HepG2 (cell line): ENCODE results near the gene NET1. TPM values are rescaled to one million over a fixed set of nuclear protein-coding genes. Genes with fewer than 3 reads are reported as not detected.
A peak's percentile ranks its signal among the peaks of the same experiment; 100 is the strongest.

Experiments used
- ATAC-seq: fragments of 200-7000 bp; cut with Tn5 transposase; 3 replicates; pipeline ENCODE4 v1.9.1; 2020; ENCODE audit warnings: mild to moderate bottlenecking, moderate library complexity
- BruUV-seq: library from RNA; stranded (reverse); fragments of 400-500 nt; replicated peaks from 2 replicates; lab custom pipeline; 2021; lab: Mats Ljungman, UMichigan
- CTCF ChIA-PET: fragments of 300-600 bp; formaldehyde crosslinking; extraction: SDS; loops from one replicate; lab custom pipeline; 2021; ENCODE audit warnings: low total read pairs, inconsistent platforms, low intra/inter-chr PET ratio; lab: Yijun Ruan, JAX
- POLR2A ChIA-PET: fragments of 350-600 bp; sonication (Branson Sonifier 250); formaldehyde crosslinking; loops from one replicate; lab custom pipeline; 2020; ENCODE audit warnings: antibody characterized with exemption, inconsistent platforms; lab: Yijun Ruan, JAX
- DNase-seq: peaks from one replicate; pipeline ENCODE4 v3.0.0-alpha.2; 2015; ENCODE audit warnings: low spot score
- FAIRE-seq: peaks from 3 replicates; lab custom pipeline; 2011; peaks lifted over from hg19 to GRCh38; lab: Jason Lieb, UNC
- H2AFZ ChIP-seq: one replicate; pipeline ENCODE4 v1.6.1; 2011; ENCODE audit warnings: low read length, inconsistent platforms
- H3K27ac ChIP-seq: fragments of 300-600 bp; 3 replicates; pipeline ENCODE4 v1.8.0; 2011; ENCODE audit warnings: mixed run types, mild to moderate bottlenecking, mixed read lengths, low read length, inconsistent platforms; ENCODE audit not compliant: insufficient read depth; ENCODE audit errors: extremely low read length
- H3K27me3 ChIP-seq, 2 experiments: fragments of 200-600 bp in 1 of 2; 2 replicates in 1 of 2; 3 replicates in 1 of 2; pipeline versions ENCODE4 v1.6.0 to v1.8.0; 2011; ENCODE audit warnings: low read length in 2 of 2, mild to moderate bottlenecking in 2 of 2, moderate library complexity in 2 of 2, inconsistent platforms in 1 of 2; ENCODE audit not compliant: insufficient read depth in 2 of 2, control insufficient read depth in 1 of 2
- H3K36me3 ChIP-seq, 2 experiments: fragments of 200-600 bp in 1 of 2; replicated peaks in 1 of 2; 2 replicates in 1 of 2; 3 replicates in 1 of 2; pipeline versions ENCODE4 v1.5.1 to v1.8.0; 2011; ENCODE audit warnings: low read length in 2 of 2, inconsistent platforms in 1 of 2; ENCODE audit not compliant: insufficient read depth in 2 of 2, control insufficient read depth in 1 of 2
- H3K4me1 ChIP-seq: 2 replicates; pipeline ENCODE4 v1.5.1; 2012; ENCODE audit warnings: low read length, inconsistent platforms; ENCODE audit not compliant: insufficient read depth
- H3K4me2 ChIP-seq: 2 replicates; pipeline ENCODE4 v1.6.0; 2011; ENCODE audit warnings: low read depth, low read length, inconsistent platforms
- H3K4me3 ChIP-seq, 3 experiments: fragments of 200-600 bp in 1 of 3; sonication (generic), shearing (Covaris generic) in 1 of 3; replicated peaks in 1 of 3; 2 replicates each; pipeline ENCODE4 v1.5.1; 2011 to 2016; ENCODE audit warnings: low read length in 3 of 3, inconsistent platforms in 2 of 3, low read depth in 2 of 3, mild to moderate bottlenecking in 2 of 3, control low read depth in 1 of 3, mixed read lengths in 1 of 3; ENCODE audit not compliant: insufficient read depth in 1 of 3
- H3K79me2 ChIP-seq: one replicate; pipeline ENCODE4 v1.6.1; 2011; ENCODE audit warnings: low read length, inconsistent platforms; ENCODE audit not compliant: insufficient read depth
- H3K9ac ChIP-seq: 2 replicates; pipeline ENCODE4 v1.6.0; 2011; ENCODE audit warnings: mild to moderate bottlenecking, low read depth, low read length, inconsistent platforms; ENCODE audit not compliant: insufficient read depth
- H3K9me3 ChIP-seq: 2 replicates; pipeline ENCODE4 v1.5.1; 2012; ENCODE audit warnings: mild to moderate bottlenecking, low read length
- H4K20me1 ChIP-seq: 2 replicates; pipeline ENCODE4 v1.6.0; 2011; ENCODE audit warnings: inconsistent platforms, mild to moderate bottlenecking, low read length, moderate library complexity; ENCODE audit not compliant: insufficient read depth
- CENPBD1 ChIP-seq: sonication (generic); formaldehyde crosslinking; IDR thresholded peaks from 2 replicates; pipeline ENCODE4 v1.8.0; 2022; ENCODE audit warnings: missing genetic modification reagents, low read depth, mild to moderate bottlenecking, borderline replicate concordance
- DPF2 ChIP-seq: sonication (generic); formaldehyde crosslinking; IDR thresholded peaks from 2 replicates; pipeline ENCODE4 v1.4.0; 2020; ENCODE audit warnings: mild to moderate bottlenecking, low read depth, missing genetic modification reagents, borderline replicate concordance
- HOXA3 ChIP-seq: sonication (generic); formaldehyde crosslinking; IDR thresholded peaks from 2 replicates; pipeline ENCODE4 v1.5.0; 2020; ENCODE audit warnings: missing genetic modification reagents
- KDM5A ChIP-seq: fragments of 200-600 bp; sonication (generic); IDR thresholded peaks from 2 replicates; pipeline ENCODE4 v1.7.0; 2018; ENCODE audit warnings: antibody characterized with exemption, mild to moderate bottlenecking, low read length, borderline replicate concordance
- MYC ChIP-seq: sonication (generic); formaldehyde crosslinking; IDR thresholded peaks from 2 replicates; pipeline ENCODE4 v1.9.0; 2021; ENCODE audit warnings: missing genetic modification reagents, borderline replicate concordance
- POLR2A ChIP-seq, 2 experiments: IDR thresholded peaks; 2 replicates each; pipeline ENCODE4 v1.6.1; 2011; ENCODE audit warnings: low read depth in 2 of 2, low read length in 2 of 2, mild to moderate bottlenecking in 1 of 2, moderate library complexity in 1 of 2; ENCODE audit not compliant: insufficient read depth in 1 of 2
- RBFOX2 ChIP-seq: fragments of 200-400 bp; formaldehyde crosslinking; IDR thresholded peaks from 2 replicates; pipeline ENCODE4 v1.6.1; 2017; ENCODE audit warnings: low read depth, mild to moderate bottlenecking, low read length
- REL ChIP-seq: sonication (generic); formaldehyde crosslinking; conservative IDR thresholded peaks from 2 replicates; pipeline ENCODE4 v1.8.0; 2022; ENCODE audit warnings: mild to moderate bottlenecking, missing genetic modification reagents, moderate library complexity
- RFX1 ChIP-seq: fragments of 450-650 bp; IDR thresholded peaks from 2 replicates; pipeline ENCODE4 v1.6.1; 2017
- SIN3B ChIP-seq: fragments of 150-350 bp; IDR thresholded peaks from 2 replicates; pipeline ENCODE4 v1.6.1; 2014; ENCODE audit warnings: low read length
- STAG1 ChIP-seq: sonication (generic); formaldehyde crosslinking; IDR thresholded peaks from 2 replicates; pipeline ENCODE4 v1.4.0; 2020; ENCODE audit warnings: missing genetic modification reagents
- SYNCRIP ChIP-seq: fragments of 200-400 bp; formaldehyde crosslinking; IDR thresholded peaks from 2 replicates; pipeline ENCODE4 v1.6.1; 2018; ENCODE audit warnings: mild to moderate bottlenecking, low read depth, low read length; ENCODE audit not compliant: insufficient read depth
- TERF1 ChIP-seq: sonication (generic); formaldehyde crosslinking; IDR thresholded peaks from 2 replicates; pipeline ENCODE4 v1.8.0; 2022; ENCODE audit warnings: mild to moderate bottlenecking, missing genetic modification reagents, moderate library complexity
- ZBTB1 ChIP-seq: sonication (generic); formaldehyde crosslinking; IDR thresholded peaks from 2 replicates; pipeline ENCODE4 v1.4.0; 2020; ENCODE audit warnings: missing genetic modification reagents, borderline replicate concordance
- ZFX ChIP-seq: sonication (generic); formaldehyde crosslinking; IDR thresholded peaks from 2 replicates; pipeline ENCODE4 v1.4.0; 2020; ENCODE audit warnings: mild to moderate bottlenecking, low read depth, missing genetic modification reagents, moderate library complexity
- ZNF280D ChIP-seq: sonication (generic); formaldehyde crosslinking; IDR thresholded peaks from 2 replicates; pipeline ENCODE4 v1.5.1; 2020; ENCODE audit warnings: mild to moderate bottlenecking, missing genetic modification reagents
- ZNF431 ChIP-seq: sonication (generic); formaldehyde crosslinking; IDR thresholded peaks from 2 replicates; pipeline ENCODE4 v1.9.0; 2022; ENCODE audit warnings: missing genetic modification reagents, low read depth, mild to moderate bottlenecking, borderline replicate concordance
- ZNF460 ChIP-seq: sonication (generic); formaldehyde crosslinking; IDR thresholded peaks from 2 replicates; pipeline ENCODE4 v1.5.1; 2020; ENCODE audit warnings: missing genetic modification reagents, mild to moderate bottlenecking, borderline replicate concordance
- ZNF567 ChIP-seq: sonication (generic); formaldehyde crosslinking; IDR thresholded peaks from 2 replicates; pipeline ENCODE4 v1.8.1; 2023; ENCODE audit warnings: mild to moderate bottlenecking, missing genetic modification reagents, borderline replicate concordance
- ZNF607 ChIP-seq: sonication (generic); formaldehyde crosslinking; IDR thresholded peaks from 2 replicates; pipeline ENCODE4 v1.5.1; 2020; ENCODE audit warnings: missing genetic modification reagents, mild to moderate bottlenecking, borderline replicate concordance
- ZNF768 ChIP-seq: sonication (generic); formaldehyde crosslinking; IDR thresholded peaks from 2 replicates; pipeline ENCODE4 v1.4.0; 2020; ENCODE audit warnings: missing genetic modification reagents
- ZSCAN22 ChIP-seq: sonication (generic); formaldehyde crosslinking; IDR thresholded peaks from 2 replicates; pipeline ENCODE4 v1.4.0; 2020; ENCODE audit warnings: mild to moderate bottlenecking, missing genetic modification reagents
- WGBS: methylation state at CpG from one replicate; pipeline ENCODE4 v1.1.6; 2017; ENCODE audit warnings: low lambda C conversion rate; 5-methylcytosine and 5-hydroxymethylcytosine counted together
- in situ Hi-C: cut with HindIII; loops from 2 replicates; pipeline ENCODE4 v1.10.0; 2017; ENCODE audit warnings: low pct_unique_long_range_greater_than_20kb; ENCODE audit not compliant: extremely low pct_ligation_motif_present
- intact Hi-C: fragments of 100-400 bp; cut with micrococcal nuclease; formaldehyde crosslinking; loops from one replicate; pipeline ENCODE4 v1.10.0; 2022; ENCODE audit not compliant: unreplicated experiment
- polyA plus RNA-seq, 8 experiments: library from polyadenylated mRNA; depleted of rRNA in 3 of 8; stranded (reverse) in 7 of 8; unstranded in 1 of 8; fragments of >200 nt; fragmentation: Illumina TruSeq in 4 of 8; extraction: Trizol in 4 of 8; gene quantifications; 2 replicates each; pipeline versions ENCODE4 v1.2.1 to v1.2.3, GENCODE V29; 2011 to 2016; ENCODE audit warnings: low read depth in 4 of 8, missing spikeins in 1 of 8, mixed read lengths in 1 of 8; ENCODE audit not compliant: insufficient read depth in 1 of 8
- total RNA-seq, 5 experiments: library from RNA; depleted of rRNA; stranded (reverse); fragments of >200 nt; fragmentation: Illumina TruSeq; extraction: Trizol; gene quantifications; 2 replicates each; pipeline ENCODE4 v1.2.3, GENCODE V29; 2016; ENCODE audit warnings: low read depth in 1 of 5

The NET1 gene
- total and polyA plus RNA-seq, 2 of the 13 experiments (the other 11 are each of a cell fraction or from before 2014, with no cell fraction given) = 48.1 to 65.8 TPM

GRCh38 chr10:5447611-5448071 lies 35.3 kb downstream of the NET1 start:
- WGBS = 1% methylated on average over 5 of the region's 5 CpGs
- no peak for DNase-seq
- CTCF ChIA-PET = no interaction called here
- intact Hi-C loops (loop anchor here (10.0 kb wide), 1 partner anchor 67 kb away; no protein-coding TSS in a partner anchor), in situ Hi-C loops (no loop called here)
- no peaks in the 10 kb centered on the region; a peak in 1 of 5 replicates for H3K27me3 ChIP-seq
- H3K27ac ChIP-seq = peak overlapping the region; percentile 71
- peak overlapping the region; percentile 90 for H3K4me2 ChIP-seq
- H3K36me3 ChIP-seq = peaks cover 3 to 6% of the 10 kb centered on the region in 2 experiments; a peak in 4 of 5 replicates
- peak overlapping the region; percentile 88 for H3K9ac ChIP-seq
- H2AFZ ChIP-seq = no peak overlapping the region
- ATAC-seq = peak; percentile 28; the same call in 1 of the 3 replicates
- BruUV-seq = no TSS peak
- peaks cover 11% of the 10 kb centered on the region for H4K20me1 ChIP-seq
- no peaks in the 10 kb centered on the region for H3K9me3 ChIP-seq
- H3K4me3 ChIP-seq = peak overlapping the region; percentile 74 to 96 (median 77)
- H3K4me1 ChIP-seq = peaks cover 18% of the 10 kb centered on the region
- TF ChIP-seq ZNF607 (CRISPR knock-in tag) (no peak), ZSCAN22 (no peak), ZNF431 (no peak), ZFX (CRISPR knock-in tag) (0 out of 2 replicates have a peak, but pooled peaks have one; percentile 48), ZNF567 (CRISPR knock-in tag) (no peak), RFX1 (no peak), ZNF768 (no peak), SIN3B (0 out of 2 replicates have a peak, but pooled peaks have one; percentile 0), HOXA3 (CRISPR knock-in tag) (no peak), MYC (no peak), CENPBD1 (CRISPR knock-in tag) (no peak), POLR2A (IDR thresholded peaks at IDR 0.05; ENCODE audit: insufficient read depth in 1 of 2, low read depth in 2 of 2, low read length in 2 of 2) (no peak), SYNCRIP (no peak), REL (no peak), ZNF460 (CRISPR knock-in tag) (no peak), STAG1 (CRISPR knock-in tag) (0 out of 2 replicates have a peak, but pooled peaks have one; percentile 8), RBFOX2 (peak; percentile 30), KDM5A (no peak), ZBTB1 (no peak), TERF1 (CRISPR knock-in tag) (no peak), DPF2 (CRISPR knock-in tag) (no peak), ZNF280D (CRISPR knock-in tag) (no peak)
- FAIRE-seq = no peak
- H3K79me2 ChIP-seq = peaks cover 56% of the 10 kb centered on the region
- POLR2A ChIA-PET = interaction anchor here (0.7 to 3.3 kb wide), 14 partner anchors 13 to 442 kb away, joined by 3 to 73 read pairs (median 6); partner anchors contain the start of genes ANKRD16 and FBH1
